K562 (cell line): ENCODE results near the gene P2RY13. TPM values are rescaled to one million over a fixed set of nuclear protein-coding genes. Genes with fewer than 3 reads are reported as not detected.

Source experiments
- FOXA1 ChIP-seq: fragments of 450-650 bp; IDR thresholded peaks from 2 replicates; pipeline ENCODE4 v1.6.1; 2016; ENCODE audit warnings: mild to moderate bottlenecking, borderline replicate concordance
- NFYB ChIP-seq: IDR thresholded peaks from 2 replicates; pipeline ENCODE4 v1.6.1; 2011; ENCODE audit warnings: mild to moderate bottlenecking, moderate library complexity; ENCODE audit not compliant: insufficient read length; ENCODE audit errors: extremely low read depth
- PHTF2 ChIP-seq: fragments of 250-450 bp; sonication (Bioruptor Pico); IDR thresholded peaks from 2 replicates; pipeline ENCODE4 v1.5.0; 2021; ENCODE audit warnings: mild to moderate bottlenecking
- SMAD2 ChIP-seq: fragments of 150-350 bp; IDR thresholded peaks from 2 replicates; pipeline ENCODE4 v1.6.1; 2014; ENCODE audit warnings: low read depth, mild to moderate bottlenecking, low read length
- polyA plus RNA-seq, 8 experiments: library from polyadenylated mRNA; depleted of rRNA in 4 of 8; stranded (reverse) in 5 of 8; unstranded in 3 of 8; fragments of >200 nt; fragmentation: Nextera tagmentation in 2 of 8; fragmentation: Illumina TruSeq in 1 of 8; extraction: Ambion mirVana in 2 of 8; extraction: Trizol in 1 of 8; gene quantifications; 2 replicates each; pipeline versions ENCODE4 v1.2.1 to v1.2.3, GENCODE V29; 2011 to 2014; ENCODE audit warnings: inconsistent platforms in 1 of 8, missing spikeins in 1 of 8
- total RNA-seq, 7 experiments: library from RNA; depleted of rRNA in 6 of 7; stranded (reverse); fragments of >200 nt in 6 of 7; fragmentation: Illumina TruSeq in 2 of 7; extraction: Trizol in 2 of 7; gene quantifications; 2 replicates each; pipeline versions ENCODE4 v1.2.1 to v1.2.3, GENCODE V29; 2011 to 2021; ENCODE audit warnings: low replicate concordance in 1 of 7
- TF ChIP-seq, protein P1 (sequence below): fragments of 450-650 bp; conservative IDR thresholded peaks from 2 replicates; pipeline ENCODE4 v1.6.1; 2016; ENCODE audit warnings: missing genetic modification characterization, low read depth, mild to moderate bottlenecking, missing compliant biosample characterization, moderate library complexity
- TF ChIP-seq, protein P2 (sequence below): sonication (generic); formaldehyde crosslinking; IDR thresholded peaks from 2 replicates; pipeline ENCODE4 v1.8.0; 2022; ENCODE audit warnings: mild to moderate bottlenecking, missing genetic modification reagents, borderline replicate concordance
- TF ChIP-seq, protein P3 (sequence below): sonication (generic); formaldehyde crosslinking; IDR thresholded peaks from 2 replicates; pipeline ENCODE4 v1.8.1; 2023; ENCODE audit warnings: mild to moderate bottlenecking, missing genetic modification reagents

The P2RY13 gene
- total and polyA plus RNA-seq, 9 of the 15 experiments (the other 6 are each of a cell fraction or from before 2014, with no cell fraction given) = not detected

DNA sequence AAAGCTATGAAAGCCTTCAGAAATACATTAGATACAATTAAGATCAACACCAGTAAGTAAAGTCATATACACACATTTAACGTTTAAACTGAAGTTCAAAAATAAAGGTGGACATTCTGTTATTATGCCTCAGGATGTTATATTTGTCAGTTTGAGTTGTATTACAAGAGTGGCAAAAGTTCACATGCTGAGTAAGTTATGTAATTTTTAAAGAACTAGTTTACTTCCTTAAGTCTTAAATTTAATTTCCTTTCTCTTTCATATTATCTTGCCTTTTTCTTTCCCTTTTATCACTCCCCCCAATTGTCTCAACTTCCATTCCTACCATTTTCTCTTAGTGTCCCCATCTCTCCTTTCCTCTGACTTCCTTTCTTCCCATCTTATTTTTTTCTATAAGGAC is 7.8 kb downstream of the P2RY13 start (continued):
- TF ChIP-seq FOXA1 (no peak), PHTF2 (CRISPR knock-in tag) (no peak), SMAD2 (no peak), NFYB (no peak)
- TF ChIP-seq, protein P1, sequence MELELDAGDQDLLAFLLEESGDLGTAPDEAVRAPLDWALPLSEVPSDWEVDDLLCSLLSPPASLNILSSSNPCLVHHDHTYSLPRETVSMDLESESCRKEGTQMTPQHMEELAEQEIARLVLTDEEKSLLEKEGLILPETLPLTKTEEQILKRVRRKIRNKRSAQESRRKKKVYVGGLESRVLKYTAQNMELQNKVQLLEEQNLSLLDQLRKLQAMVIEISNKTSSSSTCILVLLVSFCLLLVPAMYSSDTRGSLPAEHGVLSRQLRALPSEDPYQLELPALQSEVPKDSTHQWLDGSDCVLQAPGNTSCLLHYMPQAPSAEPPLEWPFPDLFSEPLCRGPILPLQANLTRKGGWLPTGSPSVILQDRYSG = no peak
- TF ChIP-seq, protein P2, sequence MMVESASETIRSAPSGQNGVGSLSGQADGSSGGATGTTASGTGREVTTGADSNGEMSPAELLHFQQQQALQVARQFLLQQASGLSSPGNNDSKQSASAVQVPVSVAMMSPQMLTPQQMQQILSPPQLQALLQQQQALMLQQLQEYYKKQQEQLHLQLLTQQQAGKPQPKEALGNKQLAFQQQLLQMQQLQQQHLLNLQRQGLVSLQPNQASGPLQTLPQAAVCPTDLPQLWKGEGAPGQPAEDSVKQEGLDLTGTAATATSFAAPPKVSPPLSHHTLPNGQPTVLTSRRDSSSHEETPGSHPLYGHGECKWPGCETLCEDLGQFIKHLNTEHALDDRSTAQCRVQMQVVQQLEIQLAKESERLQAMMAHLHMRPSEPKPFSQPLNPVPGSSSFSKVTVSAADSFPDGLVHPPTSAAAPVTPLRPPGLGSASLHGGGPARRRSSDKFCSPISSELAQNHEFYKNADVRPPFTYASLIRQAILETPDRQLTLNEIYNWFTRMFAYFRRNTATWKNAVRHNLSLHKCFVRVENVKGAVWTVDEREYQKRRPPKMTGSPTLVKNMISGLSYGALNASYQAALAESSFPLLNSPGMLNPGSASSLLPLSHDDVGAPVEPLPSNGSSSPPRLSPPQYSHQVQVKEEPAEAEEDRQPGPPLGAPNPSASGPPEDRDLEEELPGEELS = no peak
- TF ChIP-seq, protein P3, sequence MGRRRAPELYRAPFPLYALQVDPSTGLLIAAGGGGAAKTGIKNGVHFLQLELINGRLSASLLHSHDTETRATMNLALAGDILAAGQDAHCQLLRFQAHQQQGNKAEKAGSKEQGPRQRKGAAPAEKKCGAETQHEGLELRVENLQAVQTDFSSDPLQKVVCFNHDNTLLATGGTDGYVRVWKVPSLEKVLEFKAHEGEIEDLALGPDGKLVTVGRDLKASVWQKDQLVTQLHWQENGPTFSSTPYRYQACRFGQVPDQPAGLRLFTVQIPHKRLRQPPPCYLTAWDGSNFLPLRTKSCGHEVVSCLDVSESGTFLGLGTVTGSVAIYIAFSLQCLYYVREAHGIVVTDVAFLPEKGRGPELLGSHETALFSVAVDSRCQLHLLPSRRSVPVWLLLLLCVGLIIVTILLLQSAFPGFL (CRISPR knock-in tag) = no peak
